Measurements from ENCODE around the gene ANKRD13A.
"Not testable (repeated sequence)": the region's sequence is repeated elsewhere in the genome, so short reads cannot be mapped to it uniquely, and the experiment has no call there.

The ANKRD13A gene

GRCh38 chr12:110008681-110009398 is 9.6 kb downstream of the ANKRD13A start:
- not testable (repeated sequence) for DNase-seq

GRCh38 chr12:110010853-110011723 is 11.9 kb downstream of the ANKRD13A start:
- DNase-seq: no peak

- DNase-seq: no peak
These were observed 12.9 kb downstream of the ANKRD13A start for GRCh38 chr12:110012137-110012536.

GRCh38 chr12:110012659-110013058 is 13.4 kb downstream of the ANKRD13A start:
- no peak for DNase-seq

- no peak for DNase-seq
These were observed 15.9 kb downstream of the ANKRD13A start for GRCh38 chr12:110015132-110015531.

- DNase-seq: no peak
These were observed 21.7 kb downstream of the ANKRD13A start for GRCh38 chr12:110020956-110021355.

- no peak for DNase-seq
These were observed 24.1 kb downstream of the ANKRD13A start for GRCh38 chr12:110023059-110023980.

GRCh38 chr12:110024051-110024450 is 24.8 kb downstream of the ANKRD13A start:
- DNase-seq: no peak

GRCh38 chr12:110028323-110028722 is 29.1 kb downstream of the ANKRD13A start:
- no peak for DNase-seq

- DNase-seq: no peak
These were observed 30.1 kb downstream of the ANKRD13A start for GRCh38 chr12:110029290-110029815.

GRCh38 chr12:110033888-110034287 is 34.7 kb downstream of the ANKRD13A start:
- no peak for DNase-seq

GRCh38 chr12:110035534-110036104 is 36.4 kb downstream of the ANKRD13A start:
- no peak for DNase-seq

GRCh38 chr12:110037315-110037714 is 38.1 kb downstream of the ANKRD13A start:
- DNase-seq: no peak

GRCh38 chr12:110038741-110039084 is 39.5 kb downstream of the ANKRD13A start:
- no peak for DNase-seq

GRCh38 chr12:110039085-110039807 is 40.0 kb downstream of the ANKRD13A start:
- DNase-seq: peak; percentile 24

GRCh38 chr12:110042264-110042663 is 43.0 kb downstream of the ANKRD13A start:
- no peak for DNase-seq

- no peak for DNase-seq
These were observed 47.4 kb downstream of the ANKRD13A start for GRCh38 chr12:110046451-110047187.

GRCh38 chr12:110047297-110047940 is 48.2 kb downstream of the ANKRD13A start:
- no peak for DNase-seq

- peak; percentile 90 for DNase-seq
These were observed 49.2 kb downstream of the ANKRD13A start, which contains the start of gene C12orf76 for GRCh38 chr12:110048242-110049027. Gene C12orf76 (minus strand): TSS chr12:110048522. CDS start chr12:110048495, 27 bp downstream.
